AG04449 (cell line): ENCODE data around the gene INSC.

Experiments used
- CTCF ChIA-PET: fragments of 350-600 bp; formaldehyde crosslinking; extraction: SDS; loops from one replicate; lab custom pipeline; 2021; ENCODE audit warnings: antibody characterized with exemption; lab: Yijun Ruan, JAX
- POLR2A ChIA-PET: fragments of 400-600, 350-600 bp; formaldehyde crosslinking; extraction: SDS; loops from one replicate; lab custom pipeline; 2020; ENCODE audit warnings: antibody characterized with exemption, inconsistent platforms; lab: Yijun Ruan, JAX
- DNase-seq: peaks from one replicate; pipeline ENCODE4 v3.0.0-alpha.2; 2010; ENCODE audit warnings: low read depth, low spot score
- H3K4me3 ChIP-seq: 2 replicates; pipeline ENCODE4 v1.5.1; 2011; ENCODE audit warnings: low read depth, mild to moderate bottlenecking, control low read depth, low read length
- TF ChIP-seq, protein P1 (sequence below): IDR thresholded peaks from one replicate; pipeline ENCODE4 v1.5.1; 2011; ENCODE audit warnings: mild to moderate bottlenecking, moderate library complexity, low read length, control low read depth, inconsistent platforms; ENCODE audit not compliant: insufficient read depth; ENCODE audit errors: missing control alignments

INSC gene

DNA sequence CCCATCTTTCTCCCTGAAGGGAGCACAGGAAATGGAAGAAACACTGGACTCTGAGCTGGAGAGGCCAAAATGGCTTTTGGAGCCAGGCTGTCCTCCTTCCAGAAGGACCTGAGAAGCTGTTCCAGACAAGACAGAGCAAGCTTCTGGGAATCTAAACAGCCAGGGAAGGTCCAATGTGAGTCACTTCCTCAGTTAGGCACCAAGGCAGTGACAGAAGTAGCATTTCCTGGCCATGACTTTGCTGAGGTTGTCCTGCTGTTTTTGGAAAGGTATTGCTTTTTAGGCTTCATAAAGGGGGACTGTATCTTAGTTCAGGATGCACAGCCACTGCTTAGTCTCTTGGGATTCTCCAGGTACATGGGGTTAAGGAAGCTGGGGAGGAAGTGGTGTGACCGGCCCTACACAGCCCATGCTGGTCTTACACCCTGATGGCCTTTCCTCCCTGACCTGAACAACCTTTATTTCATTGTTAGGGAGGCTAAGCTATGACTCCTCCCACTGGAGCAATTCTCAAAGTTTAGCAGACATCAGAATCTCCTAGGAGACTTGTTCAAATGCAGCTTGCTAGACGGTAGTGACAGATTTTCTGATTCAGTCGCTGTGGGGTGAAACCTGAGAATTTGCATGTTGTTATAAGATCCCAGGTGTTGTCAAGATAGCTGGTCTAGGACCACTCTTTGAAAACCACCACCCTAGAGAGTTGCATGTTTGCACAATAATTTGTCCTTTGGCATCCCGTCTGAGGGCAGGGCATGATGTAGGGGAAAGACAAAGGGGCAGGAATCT, 6.8 kb upstream of the INSC start:
- TF ChIP-seq, protein P1, sequence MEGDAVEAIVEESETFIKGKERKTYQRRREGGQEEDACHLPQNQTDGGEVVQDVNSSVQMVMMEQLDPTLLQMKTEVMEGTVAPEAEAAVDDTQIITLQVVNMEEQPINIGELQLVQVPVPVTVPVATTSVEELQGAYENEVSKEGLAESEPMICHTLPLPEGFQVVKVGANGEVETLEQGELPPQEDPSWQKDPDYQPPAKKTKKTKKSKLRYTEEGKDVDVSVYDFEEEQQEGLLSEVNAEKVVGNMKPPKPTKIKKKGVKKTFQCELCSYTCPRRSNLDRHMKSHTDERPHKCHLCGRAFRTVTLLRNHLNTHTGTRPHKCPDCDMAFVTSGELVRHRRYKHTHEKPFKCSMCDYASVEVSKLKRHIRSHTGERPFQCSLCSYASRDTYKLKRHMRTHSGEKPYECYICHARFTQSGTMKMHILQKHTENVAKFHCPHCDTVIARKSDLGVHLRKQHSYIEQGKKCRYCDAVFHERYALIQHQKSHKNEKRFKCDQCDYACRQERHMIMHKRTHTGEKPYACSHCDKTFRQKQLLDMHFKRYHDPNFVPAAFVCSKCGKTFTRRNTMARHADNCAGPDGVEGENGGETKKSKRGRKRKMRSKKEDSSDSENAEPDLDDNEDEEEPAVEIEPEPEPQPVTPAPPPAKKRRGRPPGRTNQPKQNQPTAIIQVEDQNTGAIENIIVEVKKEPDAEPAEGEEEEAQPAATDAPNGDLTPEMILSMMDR, result no peak
- DNase-seq, result no peak
- ChIA-PET POLR2A (no interaction called here), CTCF (interaction anchor here (0.6 to 13.6 kb wide), 8 partner anchors 8 to 100 kb away, joined by 3 to 373 read pairs (median 4); no protein-coding TSS in a partner anchor)
- H3K4me3 ChIP-seq, result no peak overlapping the region

DNA sequence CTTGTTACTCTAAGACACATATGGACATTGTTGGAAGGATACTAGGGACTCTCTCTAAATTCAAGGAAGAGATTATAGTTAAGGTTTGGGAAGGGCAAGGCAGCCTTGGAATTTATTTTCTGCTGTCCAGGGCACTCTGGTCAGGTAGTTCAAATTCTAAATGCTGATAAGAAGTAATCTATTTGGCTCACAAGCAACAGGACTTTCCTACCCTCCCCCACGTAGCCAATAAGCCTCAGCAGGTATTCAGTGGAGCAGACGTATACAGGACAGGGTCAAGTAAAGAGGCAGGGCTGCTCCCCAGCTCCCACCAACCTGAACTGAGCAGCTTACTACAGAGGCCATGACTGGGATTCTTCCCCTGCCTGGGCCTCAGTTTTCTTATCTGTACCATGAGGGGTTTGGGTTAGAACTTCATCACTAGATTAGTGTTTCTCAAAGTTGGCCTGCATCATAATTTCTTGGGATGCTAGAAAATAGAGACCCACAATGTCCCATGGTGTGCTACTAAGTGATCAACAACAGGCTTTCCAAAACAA, 6.1 kb upstream of the INSC start:
- no peak overlapping the region for H3K4me3 ChIP-seq
- no peak for DNase-seq
- TF ChIP-seq, protein P1, result no peak
- ChIA-PET POLR2A (no interaction called here), CTCF (interaction anchor here (0.6 to 13.6 kb wide), 6 partner anchors 9 to 99 kb away, joined by 3 to 373 read pairs (median 4); no protein-coding TSS in a partner anchor)

DNA sequence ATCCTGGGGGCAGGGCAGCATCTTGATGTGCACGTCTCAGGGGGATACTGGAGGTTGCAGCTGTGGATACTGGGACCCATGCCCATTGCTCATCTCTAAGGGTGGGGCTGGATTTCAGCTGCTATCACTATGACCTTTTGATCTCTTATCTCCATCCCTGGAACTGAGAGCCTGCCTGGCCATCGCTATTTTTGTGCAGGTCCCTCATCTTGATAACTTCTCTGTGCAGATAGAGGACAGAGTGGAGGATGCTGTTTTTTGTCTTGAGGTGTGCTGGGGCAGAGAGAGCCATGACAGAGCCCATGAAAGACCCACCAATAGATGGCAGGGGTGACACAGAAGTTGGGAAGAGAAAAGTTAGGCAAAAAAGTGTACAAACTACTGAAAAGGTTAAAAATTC, 5.1 kb upstream of the INSC start:
- no peak for DNase-seq
- TF ChIP-seq, protein P1, result no peak
- no peak overlapping the region for H3K4me3 ChIP-seq
- POLR2A ChIA-PET, result no interaction called here
- CTCF ChIA-PET, result interaction anchor here (3.5 kb wide), 1 partner anchor 9 kb away, joined by 27 read pairs; no protein-coding TSS in a partner anchor

DNA sequence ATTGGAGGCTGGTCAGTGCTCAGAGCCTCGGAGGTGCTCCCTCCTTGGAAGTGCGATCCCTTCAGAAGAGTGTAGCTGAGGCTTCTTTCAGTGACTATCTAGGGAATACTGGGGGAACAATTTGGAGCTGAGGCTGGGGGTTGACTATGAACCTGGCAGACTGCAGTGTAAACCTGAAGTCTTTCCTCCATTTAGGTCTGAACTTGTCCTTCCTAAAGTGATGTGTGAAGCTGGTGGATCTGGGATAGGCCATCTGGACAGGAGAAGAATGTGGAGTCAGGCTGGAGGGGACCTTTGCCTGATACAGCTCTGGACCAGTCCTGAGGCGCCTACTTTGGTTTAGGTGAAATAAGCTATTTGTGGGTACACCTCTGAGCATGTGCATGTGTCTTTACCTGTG, 3.5 kb upstream of the INSC start:
- ChIA-PET POLR2A (interaction anchor here (0.7 kb wide), 1 partner anchor 13 kb away, joined by 3 read pairs; no protein-coding TSS in a partner anchor), CTCF (interaction anchor here (0.8 to 3.5 kb wide), 3 partner anchors 11 to 50 kb away, joined by 3 to 27 read pairs (median 3); no protein-coding TSS in a partner anchor)

GRCh38 chr11:15112131-15112541, 2.6 kb upstream of the INSC start:
- ChIA-PET CTCF (interaction anchor here (1.3 to 3.5 kb wide), 2 partner anchors 12 to 29 kb away, joined by 3 to 27 read pairs; no protein-coding TSS in a partner anchor), POLR2A (no interaction called here)
- TF ChIP-seq, protein P1, result no peak
- no peak for DNase-seq
- no peak overlapping the region for H3K4me3 ChIP-seq

More for the DNA sequence above, 3.5 kb upstream of the INSC start:
- TF ChIP-seq, protein P1, result no peak
- H3K4me3 ChIP-seq, result no peak overlapping the region
- no peak for DNase-seq

DNA sequence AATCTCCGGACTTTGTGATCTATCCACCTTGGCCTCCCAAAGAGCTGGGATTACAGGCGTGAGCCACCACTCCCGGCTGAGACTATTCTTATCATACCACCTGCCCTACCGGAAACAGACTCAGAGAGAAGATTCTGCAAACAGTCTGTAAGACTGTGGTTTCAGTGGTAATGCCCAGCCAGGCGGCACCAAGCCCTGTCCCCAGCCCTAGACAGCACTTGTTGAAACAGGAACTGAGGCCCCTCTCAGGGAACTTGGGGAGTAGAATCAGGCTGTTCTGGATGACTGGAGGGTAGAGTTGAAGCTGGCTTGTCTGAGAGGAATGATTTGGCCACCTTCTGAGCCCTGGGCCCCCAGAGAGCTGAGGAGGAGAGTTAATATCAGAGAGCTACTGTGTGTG, 1.3 kb upstream of the INSC start:
- no peak for DNase-seq
- ChIA-PET POLR2A (no interaction called here), CTCF (interaction anchor here (1.0 to 2.1 kb wide), 3 partner anchors 11 to 46 kb away, joined by 5 to 13 read pairs (median 6); no protein-coding TSS in a partner anchor)
- no peak overlapping the region for H3K4me3 ChIP-seq
- TF ChIP-seq, protein P1, result no peak
